Tibial artery (tissue), 4 donors: Measurements from ENCODE around the gene AFF3.

Experiments
- DNase-seq, 2 donors: peaks; one replicate each; pipeline ENCODE4 v3.0.0-alpha.2; 2019
- H3K27ac ChIP-seq, 2 donors: fragments of 200-600 bp; sonication (generic) in 1 of 2; 1 replicate in 1 of 2; 2 replicates in 1 of 2; pipeline ENCODE4 v1.5.1; 2018 to 2019; ENCODE audit warnings: mild to moderate bottlenecking in 1 of 2
- H3K27me3 ChIP-seq, 2 donors: fragments of 200-600 bp; sonication (generic) in 1 of 2; one replicate each; pipeline versions ENCODE4 v1.5.1 to v1.6.0; 2016 to 2019
- H3K36me3 ChIP-seq, 3 donors: fragments of 200-600 bp; sonication (generic) in 2 of 3; one replicate each; pipeline ENCODE4 v1.5.1; 2016 to 2019; ENCODE audit warnings: mild to moderate bottlenecking in 2 of 3
- H3K4me1 ChIP-seq, 4 donors: fragments of 200-600 bp; sonication (generic) in 2 of 4; 1 replicate in 3 of 4; 2 replicates in 1 of 4; pipeline ENCODE4 v1.5.1; 2016 to 2019
- H3K4me3 ChIP-seq, 2 donors: fragments of 200-600 bp; sonication (generic) in 1 of 2; 1 replicate in 1 of 2; 2 replicates in 1 of 2; pipeline ENCODE4 v1.5.1; 2018 to 2019; ENCODE audit warnings: mild to moderate bottlenecking in 2 of 2
- H3K9me3 ChIP-seq, 3 donors: fragments of 200-600 bp; sonication (generic) in 1 of 3; one replicate each; pipeline ENCODE4 v1.5.1; 2016 to 2019
- CTCF ChIP-seq, 2 experiments: fragments of 200-600 bp in 1 of 2; fragments of 450-650 bp in 1 of 2; IDR thresholded peaks; one replicate each; pipeline ENCODE4 v1.5.1; 2017 to 2019; ENCODE audit warnings: antibody characterized with exemption in 2 of 2, mild to moderate bottlenecking in 1 of 2, moderate library complexity in 1 of 2
- intact Hi-C: fragments of 100-400 bp; cut with DNase I; formaldehyde crosslinking; loops from one replicate; pipeline ENCODE4 v1.15.0; 2023; ENCODE audit warnings: low total_unique reads

AFF3 gene

GRCh38 chr2:100067784-100068183 lies 74.6 kb downstream of the AFF3 start:
- DNase-seq = no peak
- intact Hi-C loops = no loop called here
- no peak overlapping the region for H3K4me3 ChIP-seq
- no peaks in the 10 kb centered on the region for H3K9me3 ChIP-seq
- H3K27me3 ChIP-seq = no peaks in the 10 kb centered on the region
- H3K36me3 ChIP-seq = no peaks in the 10 kb centered on the region
- H3K27ac ChIP-seq = no peak overlapping the region
- no peak for TF ChIP-seq CTCF (IDR thresholded peaks at IDR 0.05)
- H3K4me1 ChIP-seq = peaks cover 0 to 27% (median 0%) of the 10 kb centered on the region in 4 donors

GRCh38 chr2:100066856-100067255 lies 75.5 kb downstream of the AFF3 start:
- no peak overlapping the region for H3K4me3 ChIP-seq
- intact Hi-C loops = no loop called here
- peaks cover 0 to 21% (median 0%) of the 10 kb centered on the region in 4 donors for H3K4me1 ChIP-seq
- TF ChIP-seq CTCF (IDR thresholded peaks at IDR 0.05) = no peak
- H3K9me3 ChIP-seq = no peaks in the 10 kb centered on the region
- no peak for DNase-seq
- no peaks in the 10 kb centered on the region for H3K36me3 ChIP-seq
- H3K27me3 ChIP-seq = no peaks in the 10 kb centered on the region
- no peak overlapping the region for H3K27ac ChIP-seq

GRCh38 chr2:100066246-100066645 lies 76.1 kb downstream of the AFF3 start:
- Histone ChIP-seq H3K36me3 (no peaks in the 10 kb centered on the region), H3K4me3 (no peak overlapping the region), H3K27me3 (no peaks in the 10 kb centered on the region), H3K9me3 (no peaks in the 10 kb centered on the region), H3K27ac (no peak overlapping the region), H3K4me1 (peaks cover 0 to 21% (median 0%) of the 10 kb centered on the region in 4 donors)
- no peak for DNase-seq
- intact Hi-C loops = no loop called here
- no peak for TF ChIP-seq CTCF (IDR thresholded peaks at IDR 0.05)

- intact Hi-C loops = no loop called here
- DNase-seq = no peak
- H3K9me3 ChIP-seq = no peaks in the 10 kb centered on the region
- no peaks in the 10 kb centered on the region for H3K27me3 ChIP-seq
- no peaks in the 10 kb centered on the region for H3K36me3 ChIP-seq
- no peak overlapping the region for H3K4me3 ChIP-seq
- peaks cover 0 to 19% (median 0%) of the 10 kb centered on the region in 4 donors for H3K4me1 ChIP-seq
- no peak overlapping the region for H3K27ac ChIP-seq
- TF ChIP-seq CTCF (IDR thresholded peaks at IDR 0.05) = no peak
Observed at GRCh38 chr2:100064592-100065428, 77.6 kb downstream of the AFF3 start.

- H3K4me1 ChIP-seq = peaks cover 0 to 14% (median 0%) of the 10 kb centered on the region in 4 donors
- no peak for TF ChIP-seq CTCF (IDR thresholded peaks at IDR 0.05)
- intact Hi-C loops = no loop called here
Observed at GRCh38 chr2:100064165-100064564, 78.2 kb downstream of the AFF3 start.

More at GRCh38 chr2:100064165-100064564, 78.2 kb downstream of the AFF3 start:
- Histone ChIP-seq H3K36me3 (no peaks in the 10 kb centered on the region), H3K27ac (no peak overlapping the region), H3K4me3 (no peak overlapping the region), H3K9me3 (no peaks in the 10 kb centered on the region), H3K27me3 (no peaks in the 10 kb centered on the region)
- DNase-seq = no peak
